GM19023 (cell line): Measurements from ENCODE around the gene SHROOM3.

Experiments used
- ATAC-seq: cut with Tn5 transposase; IDR thresholded peaks from one replicate; pipeline ENCODE4 v1.9.1; 2021; ENCODE audit warnings: mild to moderate bottlenecking, moderate library complexity; ENCODE audit not compliant: unreplicated experiment

SHROOM3 gene

DNA sequence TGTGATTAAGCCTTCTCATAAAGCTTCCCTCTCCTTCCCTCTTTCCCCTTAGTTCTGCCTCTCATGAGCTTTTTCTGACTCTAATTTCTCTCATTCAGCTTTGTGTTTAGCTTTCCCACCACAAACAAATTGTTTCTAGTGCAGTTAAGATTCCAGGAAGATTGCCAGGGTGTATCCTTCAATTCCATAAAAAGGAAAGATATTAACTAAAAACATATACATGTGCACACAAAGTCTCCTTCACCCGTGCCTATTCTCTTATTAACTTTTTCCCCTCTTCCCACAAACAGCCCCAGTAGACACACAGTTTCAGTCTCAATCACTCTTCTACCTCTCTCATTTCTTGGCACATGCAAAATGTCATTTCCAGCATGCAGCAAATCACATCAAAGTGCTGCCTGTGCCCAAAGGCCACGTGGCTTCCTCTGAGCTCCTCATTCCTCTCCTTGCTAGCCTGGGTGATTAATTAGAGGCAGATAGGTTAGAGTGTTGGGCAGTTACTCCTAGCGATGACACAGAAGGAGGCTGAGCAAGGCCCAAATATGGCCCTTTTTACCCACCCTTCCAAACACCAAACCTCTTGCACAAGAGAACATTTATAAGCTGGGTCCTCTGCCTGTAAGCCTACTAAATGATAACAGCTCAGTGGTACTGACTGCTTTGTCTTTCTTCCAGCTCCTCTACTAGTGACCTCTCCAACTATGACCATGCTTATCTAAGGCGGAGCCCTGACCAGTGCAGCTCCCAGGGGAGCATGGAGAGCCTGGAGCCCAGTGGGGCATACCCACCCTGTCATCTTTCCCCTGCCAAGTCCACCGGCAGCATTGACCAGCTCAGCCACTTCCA, 303.3 kb downstream of the SHROOM3 start:
- no peak for ATAC-seq

DNA sequence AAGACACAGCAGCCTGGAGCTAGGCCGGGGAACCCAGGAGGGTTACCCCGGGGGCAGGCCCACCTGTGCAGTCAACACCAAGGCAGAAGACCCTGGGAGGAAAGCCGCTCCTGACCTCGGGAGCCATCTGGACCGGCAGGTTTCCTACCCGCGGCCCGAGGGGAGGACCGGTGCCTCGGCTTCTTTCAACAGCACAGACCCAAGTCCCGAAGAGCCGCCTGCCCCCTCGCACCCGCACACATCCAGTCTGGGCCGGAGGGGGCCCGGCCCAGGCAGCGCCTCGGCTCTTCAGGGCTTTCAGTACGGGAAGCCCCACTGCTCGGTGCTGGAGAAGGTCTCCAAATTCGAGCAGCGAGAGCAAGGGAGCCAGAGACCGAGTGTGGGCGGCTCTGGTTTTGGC, 305.2 kb downstream of the SHROOM3 start:
- no peak for ATAC-seq

DNA sequence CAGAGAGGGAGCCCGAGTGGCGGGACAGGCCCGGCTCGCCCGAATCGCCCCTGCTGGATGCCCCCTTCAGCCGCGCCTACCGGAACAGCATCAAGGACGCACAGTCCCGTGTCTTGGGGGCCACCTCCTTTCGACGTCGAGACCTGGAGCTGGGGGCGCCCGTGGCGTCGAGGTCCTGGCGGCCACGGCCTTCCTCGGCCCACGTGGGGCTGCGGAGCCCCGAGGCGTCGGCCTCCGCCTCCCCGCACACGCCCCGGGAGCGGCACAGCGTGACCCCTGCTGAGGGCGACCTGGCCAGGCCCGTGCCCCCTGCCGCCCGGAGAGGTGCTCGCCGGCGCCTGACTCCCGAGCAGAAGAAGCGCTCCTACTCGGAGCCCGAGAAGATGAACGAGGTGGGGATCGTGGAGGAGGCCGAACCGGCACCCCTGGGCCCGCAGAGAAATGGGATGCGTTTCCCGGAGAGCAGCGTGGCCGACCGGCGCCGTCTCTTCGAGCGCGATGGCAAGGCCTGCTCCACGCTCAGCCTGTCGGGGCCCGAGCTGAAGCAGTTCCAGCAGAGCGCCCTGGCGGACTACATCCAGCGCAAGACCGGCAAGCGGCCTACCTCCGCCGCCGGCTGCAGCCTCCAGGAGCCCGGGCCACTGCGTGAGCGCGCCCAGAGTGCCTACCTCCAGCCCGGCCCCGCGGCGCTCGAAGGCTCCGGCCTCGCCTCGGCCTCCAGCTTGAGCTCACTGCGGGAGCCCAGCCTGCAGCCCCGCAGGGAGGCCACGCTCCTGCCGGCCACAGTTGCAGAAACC, 306.0 kb downstream of the SHROOM3 start:
- ATAC-seq: no peak

DNA sequence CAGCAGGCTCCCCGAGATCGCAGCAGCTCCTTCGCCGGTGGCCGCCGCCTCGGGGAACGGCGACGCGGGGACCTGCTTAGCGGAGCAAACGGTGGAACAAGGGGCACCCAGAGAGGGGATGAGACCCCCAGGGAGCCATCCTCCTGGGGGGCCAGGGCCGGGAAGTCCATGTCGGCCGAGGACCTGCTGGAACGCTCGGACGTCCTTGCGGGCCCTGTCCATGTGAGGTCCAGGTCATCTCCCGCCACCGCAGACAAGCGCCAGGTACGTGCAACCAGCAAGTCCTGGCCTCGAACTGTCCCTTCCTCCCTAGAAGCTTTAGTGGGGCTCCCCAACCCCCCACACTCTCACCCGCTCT, 306.6 kb downstream of the SHROOM3 start:
- ATAC-seq: no peak

DNA sequence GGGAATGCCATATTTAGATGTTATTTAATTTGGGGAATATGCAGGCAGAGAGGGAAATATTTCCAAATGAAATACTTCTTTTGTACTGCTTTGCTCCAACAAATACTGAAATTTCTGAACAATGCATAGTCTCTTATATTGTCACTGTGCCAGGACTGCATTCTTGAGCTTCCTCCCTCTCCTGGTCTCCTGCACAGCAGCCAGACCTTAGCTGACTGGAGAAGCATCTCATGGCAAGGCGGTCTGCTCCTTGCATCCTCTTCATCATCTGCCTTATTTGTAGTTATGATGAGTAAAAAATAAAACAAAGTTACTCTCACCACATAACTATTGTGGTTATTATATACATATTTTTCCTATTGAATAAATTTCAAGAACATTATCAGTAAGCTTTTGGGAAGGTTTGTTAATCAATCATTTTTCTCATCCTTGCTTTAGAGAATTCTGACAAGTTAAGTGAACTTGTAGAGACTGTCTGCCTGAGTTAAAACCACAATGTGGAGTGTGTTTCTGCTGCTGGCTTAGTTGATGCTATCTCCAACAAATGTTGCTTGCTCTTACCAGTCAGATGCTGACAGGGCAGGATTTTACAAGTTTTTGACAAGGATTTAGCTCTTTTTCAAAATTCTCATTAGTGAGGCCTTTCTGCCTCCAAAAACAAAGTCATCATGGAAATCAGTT, 309.4 kb downstream of the SHROOM3 start:
- ATAC-seq: no peak

DNA sequence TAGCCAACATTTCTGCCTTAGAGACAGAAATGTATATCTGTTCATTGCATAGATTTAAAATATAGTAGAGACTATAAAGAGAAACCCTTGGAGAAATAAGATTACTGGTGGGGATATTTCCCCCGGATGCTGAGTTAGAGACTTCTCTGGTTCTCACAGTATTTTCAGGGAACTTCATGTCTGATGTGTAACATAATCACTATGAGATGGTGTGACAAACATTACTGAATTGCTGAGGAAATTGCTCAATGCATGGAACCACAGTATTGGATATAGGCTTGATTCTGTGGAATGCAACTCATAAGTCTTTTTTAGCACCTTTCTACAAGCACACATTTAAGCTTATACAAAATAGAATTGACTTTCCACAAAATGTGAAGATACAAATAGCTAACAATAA, 310.2 kb downstream of the SHROOM3 start:
- no peak for ATAC-seq

DNA sequence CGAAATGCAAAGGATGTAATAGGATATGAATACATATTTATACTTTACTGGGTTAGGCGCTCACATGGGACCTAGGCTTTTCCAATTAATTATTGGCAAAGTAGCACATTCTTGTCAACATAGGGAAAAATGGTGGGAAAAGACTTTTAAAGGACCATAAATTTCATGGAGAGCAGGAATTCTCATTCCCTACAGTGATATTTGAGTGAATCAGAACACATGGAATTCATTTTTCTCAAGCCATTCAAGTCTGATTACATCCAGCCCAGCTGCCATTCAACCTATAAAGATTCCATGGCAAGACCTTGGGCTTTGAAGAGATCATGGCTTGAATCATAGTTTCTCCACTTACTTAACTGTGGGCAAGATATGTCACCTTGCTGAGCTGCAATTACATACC, 312.5 kb downstream of the SHROOM3 start:
- no peak for ATAC-seq

DNA sequence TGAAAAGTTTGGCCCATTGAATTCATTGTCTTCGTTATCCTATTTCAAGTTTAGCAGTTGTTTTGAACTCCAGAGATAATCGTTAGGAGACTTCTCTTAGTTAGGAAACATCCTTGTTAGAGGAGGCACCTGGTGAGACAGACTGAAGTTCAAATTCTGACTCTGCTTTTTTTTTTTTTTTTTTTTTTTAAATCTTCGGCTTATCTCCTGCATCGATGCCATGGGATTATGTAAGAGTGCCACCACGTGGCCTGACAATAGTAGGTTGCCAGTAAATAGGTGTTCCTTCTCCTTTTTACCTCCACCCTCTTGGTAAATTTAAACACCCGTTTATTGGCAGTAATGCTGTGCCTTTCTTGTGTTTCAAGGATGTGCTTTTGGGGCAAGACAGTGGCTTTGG, 313.6 kb downstream of the SHROOM3 start:
- no peak for ATAC-seq

DNA sequence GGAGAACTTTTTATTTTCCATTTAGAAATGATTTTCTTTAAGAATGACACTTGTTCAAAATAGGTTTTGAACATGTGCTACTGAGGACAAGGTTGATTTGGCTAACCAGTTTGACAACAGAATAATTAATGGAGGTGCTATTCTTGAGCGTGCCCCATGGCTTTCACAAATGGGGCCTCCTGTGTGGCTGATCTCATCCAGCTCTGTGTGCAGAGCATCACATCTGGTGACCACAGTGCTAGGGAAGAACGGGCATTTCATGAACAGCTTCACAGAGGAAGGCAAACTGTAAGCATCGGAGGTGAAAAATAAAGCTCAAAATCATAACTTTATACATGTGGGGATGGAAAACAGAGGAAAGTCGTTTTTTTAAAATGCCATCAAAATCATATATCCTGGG, 314.3 kb downstream of the SHROOM3 start:
- ATAC-seq: no peak

DNA sequence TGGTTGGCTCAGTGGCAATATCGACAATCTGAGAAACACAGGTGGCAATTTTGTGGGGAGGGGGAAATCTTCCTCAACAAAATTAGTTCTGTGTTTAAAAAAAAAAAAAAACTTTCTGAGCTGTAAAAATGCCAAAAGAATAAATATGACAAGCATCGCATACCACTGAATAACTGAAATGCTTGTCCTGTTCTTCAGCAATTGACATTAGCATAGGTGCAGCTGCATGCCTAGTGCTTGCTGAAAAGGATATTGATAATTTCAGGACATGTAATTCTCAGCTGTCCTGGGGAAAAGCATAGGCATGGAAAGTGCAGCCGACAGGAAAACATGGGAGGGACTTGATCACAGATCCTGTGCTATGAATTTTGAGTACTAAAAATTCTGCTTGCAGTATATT, 315.7 kb downstream of the SHROOM3 start:
- ATAC-seq: no peak

DNA sequence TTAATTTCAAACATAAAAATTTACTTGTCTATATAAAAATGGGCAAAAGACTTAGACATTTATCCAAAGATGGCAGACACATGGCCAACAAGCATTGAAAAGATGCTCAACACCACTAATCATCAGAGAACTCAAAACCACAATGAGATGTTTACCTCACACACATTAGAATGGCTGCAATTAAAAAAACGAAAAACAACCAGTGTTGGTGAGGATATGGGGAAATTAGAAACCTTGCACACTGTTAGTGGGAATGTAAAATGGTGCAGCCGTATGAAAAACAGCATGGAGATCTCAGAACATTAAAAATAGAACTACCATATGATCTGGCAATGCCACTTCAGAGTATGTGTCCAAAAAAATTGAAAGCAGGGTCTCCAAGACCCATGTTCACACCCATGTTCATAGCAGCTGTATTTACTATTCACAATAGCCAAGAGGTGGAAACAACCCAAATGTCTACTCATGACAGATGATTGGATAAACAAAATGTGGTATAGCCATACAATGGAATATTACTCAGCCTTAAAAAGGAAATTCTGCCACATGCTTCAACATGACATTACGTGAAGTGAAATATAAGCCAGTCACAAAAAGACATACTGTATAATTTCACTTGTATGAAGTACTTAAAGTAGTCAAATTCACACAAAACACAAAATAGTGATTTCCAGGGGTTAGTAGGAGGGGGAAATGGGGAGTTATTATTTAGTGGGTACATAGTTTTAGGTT, 316.7 kb downstream of the SHROOM3 start:
- no peak for ATAC-seq

DNA sequence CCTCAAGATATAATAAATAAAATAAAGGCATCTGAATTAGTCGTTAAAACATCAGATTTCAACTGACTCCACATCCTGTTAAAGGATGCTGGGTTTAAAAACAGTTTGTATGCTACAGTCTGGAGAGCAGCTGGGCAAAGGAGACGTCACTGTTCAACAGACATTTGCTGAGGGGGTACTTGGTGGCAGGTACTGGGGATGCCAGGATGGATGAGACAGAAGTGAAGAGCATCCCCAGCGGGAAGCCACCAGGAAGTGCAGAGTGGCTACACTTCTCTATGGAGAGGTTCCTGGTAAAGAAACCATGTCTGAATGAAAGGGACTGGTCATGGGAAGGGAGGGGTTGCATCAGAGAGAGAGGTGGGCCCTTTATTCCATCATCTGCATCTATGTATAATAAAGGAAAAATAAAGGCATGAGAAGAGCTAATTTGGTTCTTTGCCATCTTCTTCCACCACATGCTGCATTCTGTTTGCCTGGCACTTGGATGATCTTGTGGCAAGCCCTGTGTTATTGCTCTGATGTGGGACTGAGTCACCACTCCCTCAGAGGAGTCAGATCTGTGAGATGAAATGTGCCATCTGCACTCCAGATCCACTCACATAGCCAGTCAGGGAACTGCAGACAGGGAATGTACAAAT, 318.0 kb downstream of the SHROOM3 start:
- no peak for ATAC-seq

DNA sequence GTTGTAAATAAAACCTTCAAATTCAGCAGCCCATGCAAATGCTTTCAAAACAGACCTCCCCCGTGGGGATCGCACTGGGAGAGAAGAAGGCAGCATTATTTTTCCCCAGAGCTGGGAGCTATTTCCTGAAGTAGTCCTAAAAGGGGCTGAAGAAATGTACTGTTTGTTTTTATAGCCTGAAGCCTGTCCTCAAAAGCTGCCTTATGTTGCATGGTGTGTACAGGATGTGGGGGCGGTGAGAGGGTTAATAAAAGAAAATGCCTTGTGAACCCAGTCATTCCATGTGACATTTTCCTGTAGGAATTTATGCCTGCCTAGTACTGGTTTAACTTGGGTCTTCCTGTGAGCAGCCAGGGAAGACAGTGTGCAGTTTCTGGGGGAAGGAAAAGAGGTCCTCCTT, 318.8 kb downstream of the SHROOM3 start:
- no peak for ATAC-seq

DNA sequence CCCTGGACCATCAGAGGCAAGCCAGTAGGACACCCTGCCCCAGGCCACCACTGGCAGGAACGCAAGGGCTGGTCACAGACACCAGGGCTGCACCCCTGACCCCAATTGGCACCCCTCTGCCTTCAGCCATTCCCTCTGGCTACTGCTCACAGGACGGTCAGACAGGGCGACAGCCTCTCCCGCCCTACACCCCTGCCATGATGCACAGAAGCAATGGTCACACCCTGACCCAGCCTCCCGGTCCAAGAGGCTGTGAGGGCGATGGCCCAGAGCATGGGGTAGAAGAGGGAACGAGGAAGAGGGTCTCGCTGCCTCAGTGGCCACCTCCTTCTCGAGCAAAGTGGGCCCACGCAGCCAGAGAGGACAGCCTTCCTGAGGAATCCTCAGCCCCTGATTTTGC, 319.4 kb downstream of the SHROOM3 start:
- no peak for ATAC-seq

DNA sequence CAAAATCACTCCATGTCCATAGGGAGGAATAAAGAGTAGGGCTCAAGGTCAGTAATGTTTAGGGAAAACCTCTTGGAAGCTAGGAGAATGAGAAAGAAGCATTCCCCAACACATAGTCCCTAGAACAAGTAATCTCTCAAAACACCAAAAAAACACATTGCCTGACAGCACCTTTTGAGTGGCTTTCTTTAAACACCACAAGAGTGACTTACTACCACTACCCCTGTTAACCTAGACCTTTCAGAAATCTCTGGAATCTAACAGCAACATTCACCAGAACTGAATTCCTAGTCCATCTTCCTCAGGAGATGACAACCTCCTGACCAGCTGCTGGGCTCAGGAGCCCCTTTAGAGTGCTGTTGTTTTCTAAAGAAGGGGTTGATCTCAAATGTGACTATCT, 320.7 kb downstream of the SHROOM3 start:
- ATAC-seq: no peak

DNA sequence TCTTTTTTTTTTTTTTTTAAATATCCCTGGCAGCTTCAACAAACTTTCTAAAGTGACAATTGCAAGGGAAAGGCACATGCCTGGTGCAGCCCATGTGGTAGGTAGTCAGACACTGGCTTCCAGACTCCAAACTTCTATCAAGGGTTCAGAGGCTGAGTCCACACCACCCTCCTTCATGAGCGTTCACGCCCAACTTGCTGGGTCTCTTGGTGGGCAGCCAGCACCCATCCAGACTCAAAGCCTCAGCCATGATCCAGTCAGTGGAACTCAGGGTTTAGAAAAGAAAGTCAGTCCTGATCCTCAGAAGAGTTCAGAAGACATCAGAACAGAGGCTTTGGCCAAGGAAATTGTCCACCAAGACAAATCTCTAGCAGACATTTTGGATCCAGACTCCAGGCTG, 321.4 kb downstream of the SHROOM3 start:
- ATAC-seq: no peak

DNA sequence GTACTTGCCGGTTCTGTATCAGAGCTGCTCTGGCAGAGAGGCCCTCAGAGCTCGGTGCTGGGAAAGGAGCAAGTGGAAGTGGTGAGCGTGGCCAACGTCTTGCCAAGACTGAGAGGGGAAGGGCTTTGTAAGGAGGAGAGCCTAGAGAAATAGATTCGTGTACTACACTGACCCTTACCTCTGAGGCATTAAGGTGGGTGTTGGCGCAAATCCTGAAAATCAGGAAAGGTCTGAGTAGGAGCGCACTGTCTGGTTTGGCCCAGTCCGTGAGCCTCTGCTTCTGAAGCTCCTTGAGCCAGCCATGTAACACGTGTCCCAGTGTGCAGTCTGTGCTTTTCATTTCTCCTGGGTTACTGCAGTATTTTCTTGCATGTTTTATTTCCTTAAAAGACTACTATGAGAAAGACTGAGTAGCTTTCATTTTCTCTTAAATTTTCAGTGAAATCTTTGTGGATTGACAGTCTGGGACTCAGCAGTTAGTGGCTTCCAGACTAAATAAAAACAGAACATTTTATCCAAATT, 322.4 kb downstream of the SHROOM3 start:
- ATAC-seq: no peak

DNA sequence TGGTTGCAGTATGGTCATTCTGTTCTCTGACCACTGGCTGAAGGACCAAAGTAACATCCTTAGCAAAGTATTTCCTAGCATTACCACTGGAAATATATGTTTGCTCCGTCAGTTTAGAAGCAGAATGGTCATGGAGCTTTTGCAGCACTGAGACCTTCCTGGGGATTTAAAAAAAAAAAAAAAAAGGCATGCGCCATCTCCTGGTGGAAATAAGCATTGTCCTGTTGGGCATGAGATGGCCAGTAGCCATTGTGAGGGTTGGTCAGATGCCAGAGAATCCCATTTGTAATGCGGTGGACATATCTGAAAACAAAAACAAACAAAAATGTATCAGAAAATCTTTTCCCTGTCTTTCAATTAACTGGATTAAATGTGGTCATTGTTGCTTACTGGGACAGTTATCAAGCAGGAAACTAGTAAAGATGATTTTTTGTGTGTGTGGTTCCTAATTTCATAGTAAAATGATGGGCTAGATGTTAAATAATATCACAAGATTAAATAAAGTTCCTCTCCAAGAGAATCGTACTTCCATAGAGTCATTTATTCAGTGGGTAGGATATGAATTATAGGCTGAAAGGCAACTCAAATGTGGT, 323.4 kb downstream of the SHROOM3 start:
- ATAC-seq: no peak

DNA sequence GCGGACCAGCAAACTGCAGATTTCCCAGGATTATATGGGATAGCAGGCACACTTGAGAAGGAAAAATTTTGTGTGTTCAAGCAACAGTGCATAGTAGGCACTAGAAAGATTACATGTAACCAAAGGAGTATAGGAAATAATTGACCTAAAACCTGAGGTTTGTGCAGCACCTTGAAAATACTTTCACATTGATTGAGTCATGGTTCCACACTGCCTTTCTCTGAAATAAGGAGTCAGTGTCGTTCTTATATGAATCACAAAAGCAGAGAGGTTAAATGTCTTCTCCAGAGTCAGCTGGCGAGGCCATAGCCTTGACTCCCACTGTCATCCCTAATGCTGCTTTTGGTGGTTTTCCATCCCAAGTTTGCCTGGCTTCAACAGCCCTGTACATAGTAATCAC, 324.0 kb downstream of the SHROOM3 start:
- ATAC-seq: no peak

DNA sequence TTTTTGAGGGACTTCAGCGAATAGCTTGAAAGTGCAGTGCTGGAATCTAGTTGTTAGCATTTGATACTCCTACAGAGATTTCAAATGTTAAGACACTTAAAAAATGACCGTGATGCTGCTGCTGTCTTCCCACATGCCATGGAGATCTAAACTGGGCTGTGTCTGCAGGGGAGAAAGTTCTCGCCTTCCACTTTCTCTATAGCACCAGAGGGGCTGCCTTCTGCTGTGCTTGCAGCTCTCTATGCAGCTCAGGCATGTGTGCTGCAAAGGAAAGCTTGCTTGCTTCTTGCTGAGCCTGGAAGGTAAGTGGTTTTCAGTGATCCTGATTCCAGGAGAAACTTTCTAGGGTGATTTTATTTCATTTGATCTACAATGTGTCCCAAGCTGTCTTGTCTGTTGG, 325.2 kb downstream of the SHROOM3 start:
- no peak for ATAC-seq
